ENCODE measurements around the gene RPN2. TPM values are rescaled to one million over a fixed set of nuclear protein-coding genes. Genes with fewer than 3 reads are reported as not detected.
A peak's percentile ranks its signal among the peaks of the same experiment; 100 is the strongest.

The RPN2 gene
- total and polyA plus RNA-seq, 9 of the 15 experiments (the other 6 are each of a cell fraction or from before 2014, with no cell fraction given) = 168 to 548 (median 325) TPM

DNA sequence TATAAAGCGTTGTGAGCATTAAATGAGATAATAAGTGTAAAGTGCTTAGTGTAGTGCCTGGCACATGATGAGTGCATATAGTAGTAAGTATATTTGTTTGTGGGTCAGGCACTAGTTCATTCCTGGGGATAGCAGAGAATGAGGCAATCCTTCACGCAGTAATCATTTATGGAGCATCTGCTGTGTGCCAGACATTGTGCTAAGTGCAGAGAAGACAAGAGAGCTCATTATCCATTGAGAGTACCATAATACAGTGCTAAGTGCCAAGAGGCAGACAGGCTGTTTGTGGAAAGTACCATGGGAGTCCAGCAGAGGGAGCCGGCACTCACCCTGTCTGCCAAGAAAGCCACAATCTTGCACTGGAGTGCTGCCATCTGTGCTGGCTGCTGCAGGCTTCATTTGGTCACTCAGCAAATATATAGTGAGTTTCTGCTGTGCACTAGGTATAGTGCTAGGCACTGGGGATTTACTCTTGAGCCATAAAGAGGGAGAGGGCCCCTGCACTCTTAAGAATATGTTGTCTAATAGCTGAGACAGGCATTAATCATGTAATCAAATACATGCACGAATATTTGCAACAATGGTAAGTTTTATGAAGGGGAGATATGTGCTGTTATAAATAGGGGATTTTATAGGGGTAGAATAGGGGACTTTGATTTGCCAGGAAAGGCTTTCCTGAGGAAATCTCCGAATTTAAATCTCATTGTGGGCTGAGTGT, 13.2 kb downstream of the RPN2 start (continued):
- TF ChIP-seq, protein P1, sequence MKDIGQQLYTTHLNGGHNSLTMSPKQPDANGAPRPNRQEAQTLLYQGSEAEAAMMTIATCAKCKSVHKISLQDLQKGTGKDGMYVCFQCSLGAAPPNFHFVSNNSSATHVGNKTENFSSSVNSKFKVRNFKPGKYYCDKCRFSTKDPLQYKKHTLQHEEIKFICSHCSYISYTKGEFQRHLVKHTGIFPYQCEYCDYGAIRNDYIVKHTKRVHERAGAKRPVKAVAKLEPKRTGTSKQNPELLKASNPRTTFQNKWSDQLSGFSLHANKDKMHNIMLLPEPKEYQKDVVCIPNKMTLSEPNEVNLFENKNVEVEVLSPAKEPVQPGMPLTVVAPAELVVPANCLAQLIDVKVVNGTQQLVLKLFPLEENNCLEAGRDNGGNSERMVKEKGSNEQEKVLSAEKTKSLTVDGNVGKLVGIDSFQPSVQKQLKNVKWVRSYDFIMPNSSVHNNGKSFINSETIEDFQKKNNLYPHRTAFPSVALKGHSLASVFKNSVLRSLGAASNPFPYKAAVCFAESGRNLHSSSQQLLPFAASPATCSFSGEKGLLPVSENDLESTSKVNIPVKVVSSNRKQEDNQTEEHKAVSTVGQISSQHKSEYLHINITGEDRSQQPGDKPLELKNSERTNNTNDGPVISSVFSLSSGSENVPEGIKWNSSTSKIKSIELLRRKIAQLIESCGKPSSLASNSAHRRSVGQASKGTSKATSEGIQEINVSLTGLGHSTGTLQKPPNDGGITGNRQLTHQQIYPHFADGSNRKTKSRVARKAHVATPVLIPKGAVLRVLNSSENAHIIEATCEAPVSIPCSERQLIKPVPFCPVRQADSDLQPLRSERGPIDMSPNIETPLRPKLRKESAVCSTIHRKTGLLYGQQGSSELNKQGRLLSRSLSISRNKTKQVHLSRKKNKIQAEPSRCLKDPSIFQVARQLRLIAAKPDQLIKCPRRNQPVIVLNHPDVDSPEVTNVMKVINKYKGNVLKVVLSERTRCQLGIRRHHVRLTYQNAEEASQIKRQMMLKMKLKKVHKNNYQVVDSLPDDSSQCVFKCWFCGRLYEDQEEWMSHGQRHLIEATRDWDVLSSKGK (CRISPR knock-in tag; IDR thresholded peaks at IDR 0.05) = no peak
- TF ChIP-seq LARP7 (IDR thresholded peaks at IDR 0.05) = no peak
- no peak for TF ChIP-seq CC2D1A (IDR thresholded peaks at IDR 0.05)
- TF ChIP-seq, protein P2, sequence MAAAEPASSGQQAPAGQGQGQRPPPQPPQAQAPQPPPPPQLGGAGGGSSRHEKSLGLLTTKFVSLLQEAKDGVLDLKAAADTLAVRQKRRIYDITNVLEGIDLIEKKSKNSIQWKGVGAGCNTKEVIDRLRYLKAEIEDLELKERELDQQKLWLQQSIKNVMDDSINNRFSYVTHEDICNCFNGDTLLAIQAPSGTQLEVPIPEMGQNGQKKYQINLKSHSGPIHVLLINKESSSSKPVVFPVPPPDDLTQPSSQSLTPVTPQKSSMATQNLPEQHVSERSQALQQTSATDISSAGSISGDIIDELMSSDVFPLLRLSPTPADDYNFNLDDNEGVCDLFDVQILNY (CRISPR knock-in tag; IDR thresholded peaks at IDR 0.05) = no peak
- no peak for TF ChIP-seq THRAP3 (IDR thresholded peaks at IDR 0.05; ENCODE audit: borderline replicate concordance)
- no peak for TF ChIP-seq JUN (IDR thresholded peaks at IDR 0.05; ENCODE audit: borderline replicate concordance, low read depth, low read length)
- no peak for TF ChIP-seq JUN (CRISPR knock-in tag; IDR thresholded peaks at IDR 0.05; ENCODE audit: borderline replicate concordance)
- TF ChIP-seq FOXJ3 (CRISPR knock-in tag; IDR thresholded peaks at IDR 0.05) = no peak
- TF ChIP-seq SIN3A (IDR thresholded peaks at IDR 0.05; ENCODE audit: borderline replicate concordance in 2 of 2, control insufficient read depth in 1 of 2, low read depth in 2 of 2, low read length in 2 of 2) = no peak
- no peak for TF ChIP-seq MAZ (CRISPR knock-in tag; conservative IDR thresholded peaks at IDR 0.05 in 1 of 2, IDR thresholded peaks at IDR 0.05 in 1 of 2)
- TF ChIP-seq, protein P3, sequence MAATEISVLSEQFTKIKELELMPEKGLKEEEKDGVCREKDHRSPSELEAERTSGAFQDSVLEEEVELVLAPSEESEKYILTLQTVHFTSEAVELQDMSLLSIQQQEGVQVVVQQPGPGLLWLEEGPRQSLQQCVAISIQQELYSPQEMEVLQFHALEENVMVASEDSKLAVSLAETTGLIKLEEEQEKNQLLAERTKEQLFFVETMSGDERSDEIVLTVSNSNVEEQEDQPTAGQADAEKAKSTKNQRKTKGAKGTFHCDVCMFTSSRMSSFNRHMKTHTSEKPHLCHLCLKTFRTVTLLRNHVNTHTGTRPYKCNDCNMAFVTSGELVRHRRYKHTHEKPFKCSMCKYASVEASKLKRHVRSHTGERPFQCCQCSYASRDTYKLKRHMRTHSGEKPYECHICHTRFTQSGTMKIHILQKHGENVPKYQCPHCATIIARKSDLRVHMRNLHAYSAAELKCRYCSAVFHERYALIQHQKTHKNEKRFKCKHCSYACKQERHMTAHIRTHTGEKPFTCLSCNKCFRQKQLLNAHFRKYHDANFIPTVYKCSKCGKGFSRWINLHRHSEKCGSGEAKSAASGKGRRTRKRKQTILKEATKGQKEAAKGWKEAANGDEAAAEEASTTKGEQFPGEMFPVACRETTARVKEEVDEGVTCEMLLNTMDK (IDR thresholded peaks at IDR 0.05; ENCODE audit: borderline replicate concordance, insufficient read depth, low read depth, low read length, poor library complexity, severe bottlenecking) = peak; percentile 80
- no peak for TF ChIP-seq ZNF41 (CRISPR knock-in tag; conservative IDR thresholded peaks at IDR 0.05)
- TF ChIP-seq ZNF175 (CRISPR knock-in tag; IDR thresholded peaks at IDR 0.05; ENCODE audit: low read depth) = no peak
- no peak for TF ChIP-seq ZBTB17 (CRISPR knock-in tag; IDR thresholded peaks at IDR 0.05)
- TF ChIP-seq NFXL1 (CRISPR knock-in tag; IDR thresholded peaks at IDR 0.05) = no peak
- TF ChIP-seq, protein P4, sequence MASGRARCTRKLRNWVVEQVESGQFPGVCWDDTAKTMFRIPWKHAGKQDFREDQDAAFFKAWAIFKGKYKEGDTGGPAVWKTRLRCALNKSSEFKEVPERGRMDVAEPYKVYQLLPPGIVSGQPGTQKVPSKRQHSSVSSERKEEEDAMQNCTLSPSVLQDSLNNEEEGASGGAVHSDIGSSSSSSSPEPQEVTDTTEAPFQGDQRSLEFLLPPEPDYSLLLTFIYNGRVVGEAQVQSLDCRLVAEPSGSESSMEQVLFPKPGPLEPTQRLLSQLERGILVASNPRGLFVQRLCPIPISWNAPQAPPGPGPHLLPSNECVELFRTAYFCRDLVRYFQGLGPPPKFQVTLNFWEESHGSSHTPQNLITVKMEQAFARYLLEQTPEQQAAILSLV (tag; IDR thresholded peaks at IDR 0.05) = no peak
- TF ChIP-seq, protein P5, sequence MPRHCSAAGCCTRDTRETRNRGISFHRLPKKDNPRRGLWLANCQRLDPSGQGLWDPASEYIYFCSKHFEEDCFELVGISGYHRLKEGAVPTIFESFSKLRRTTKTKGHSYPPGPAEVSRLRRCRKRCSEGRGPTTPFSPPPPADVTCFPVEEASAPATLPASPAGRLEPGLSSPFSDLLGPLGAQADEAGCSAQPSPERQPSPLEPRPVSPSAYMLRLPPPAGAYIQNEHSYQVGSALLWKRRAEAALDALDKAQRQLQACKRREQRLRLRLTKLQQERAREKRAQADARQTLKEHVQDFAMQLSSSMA (CRISPR knock-in tag; IDR thresholded peaks at IDR 0.05) = no peak
- TF ChIP-seq TFAM (CRISPR knock-in tag; conservative IDR thresholded peaks at IDR 0.05) = no peak
